Raji (cell line): ENCODE measurements around the gene GMPS.

Experiments used
- POLR2A ChIP-seq: IDR thresholded peaks from 2 replicates; pipeline ENCODE4 v1.6.1; 2011; ENCODE audit warnings: low read depth, low read length, control low read depth; ENCODE audit not compliant: insufficient read depth

The GMPS gene

GRCh38 chr3:155872904-155873646, 2.6 kb downstream of the GMPS start:
- no peak for TF ChIP-seq POLR2A

GRCh38 chr3:155876037-155876436, 5.6 kb downstream of the GMPS start:
- TF ChIP-seq POLR2A: no peak

- TF ChIP-seq POLR2A: no peak
Observed at GRCh38 chr3:155876503-155876902, 6.1 kb downstream of the GMPS start.

GRCh38 chr3:155880286-155880685, 9.8 kb downstream of the GMPS start:
- TF ChIP-seq POLR2A: no peak

GRCh38 chr3:155884292-155884691, 13.8 kb downstream of the GMPS start:
- no peak for TF ChIP-seq POLR2A

- TF ChIP-seq POLR2A: no peak
Observed at GRCh38 chr3:155885292-155885691, 14.8 kb downstream of the GMPS start.

- TF ChIP-seq POLR2A: no peak
Observed at GRCh38 chr3:155886915-155887314, 16.5 kb downstream of the GMPS start.

GRCh38 chr3:155889212-155889611, 18.8 kb downstream of the GMPS start:
- no peak for TF ChIP-seq POLR2A

- no peak for TF ChIP-seq POLR2A
Observed at GRCh38 chr3:155889952-155890351, 19.5 kb downstream of the GMPS start.

GRCh38 chr3:155890671-155891190, 20.3 kb downstream of the GMPS start:
- no peak for TF ChIP-seq POLR2A

- TF ChIP-seq POLR2A: no peak
Observed at GRCh38 chr3:155891321-155891720, 20.9 kb downstream of the GMPS start.

- no peak for TF ChIP-seq POLR2A
Observed at GRCh38 chr3:155895379-155895900, 25.0 kb downstream of the GMPS start.

GRCh38 chr3:155906900-155907299, 36.5 kb downstream of the GMPS start:
- TF ChIP-seq POLR2A: no peak

GRCh38 chr3:155908086-155908485, 37.6 kb downstream of the GMPS start:
- no peak for TF ChIP-seq POLR2A

GRCh38 chr3:155908605-155909004, 38.2 kb downstream of the GMPS start:
- no peak for TF ChIP-seq POLR2A

- no peak for TF ChIP-seq POLR2A
Observed at GRCh38 chr3:155912090-155912489, 41.6 kb downstream of the GMPS start.
